Omental fat pad (tissue), 4 donors: ENCODE data around the gene DUSP7. TPM values are rescaled to one million over a fixed set of nuclear protein-coding genes. Genes with fewer than 3 reads are reported as not detected.
"Not testable (repeated sequence)": the region's sequence is repeated elsewhere in the genome, so short reads cannot be mapped to it uniquely, and the experiment has no call there.

Experiments
- ATAC-seq: fragments of 150-250 bp; one replicate; pipeline ENCODE4 v1.9.1; 2016; ENCODE audit warnings: mild to moderate bottlenecking, moderate library complexity; ENCODE audit not compliant: low FRiP score
- DNase-seq: peaks from one replicate; pipeline ENCODE4 v3.0.0-alpha.2; 2019; ENCODE audit warnings: low spot score
- CTCF ChIP-seq, 3 donors: fragments of 450-650 bp; IDR thresholded peaks; one replicate each; pipeline ENCODE4 v1.5.1; 2016 to 2017; ENCODE audit warnings: antibody characterized with exemption in 3 of 3, mild to moderate bottlenecking in 3 of 3, moderate library complexity in 2 of 3
- total RNA-seq, 4 donors: library from RNA; depleted of rRNA; stranded (reverse); fragments of >200 nt; gene quantifications; one replicate each; pipeline ENCODE4 v1.1.0, GENCODE V29; 2016

The DUSP7 gene
- total RNA-seq, 4 donors from 2014 or later, result 5.5 to 22.2 (median 16.8) TPM

- no peak for TF ChIP-seq CTCF (IDR thresholded peaks at IDR 0.05)
- DNase-seq, result no peak
- ATAC-seq, result no peak
Measured at GRCh38 chr3:52034212-52034611, 22.2 kb downstream of the DUSP7 start.

- not testable (repeated sequence) for DNase-seq, ATAC-seq
Measured at GRCh38 chr3:52033748-52034147, 22.6 kb downstream of the DUSP7 start.

- TF ChIP-seq CTCF (IDR thresholded peaks at IDR 0.05), result no peak
- DNase-seq (no peak), ATAC-seq (no peak)
Measured at GRCh38 chr3:52032702-52033408, 23.5 kb downstream of the DUSP7 start.

GRCh38 chr3:52031896-52032295, 24.5 kb downstream of the DUSP7 start:
- TF ChIP-seq CTCF (IDR thresholded peaks at IDR 0.05), result no peak
- ATAC-seq (no peak), DNase-seq (no peak)

GRCh38 chr3:52030714-52031310, 25.6 kb downstream of the DUSP7 start:
- TF ChIP-seq CTCF (IDR thresholded peaks at IDR 0.05), result no peak

GRCh38 chr3:52029535-52029934, 26.8 kb downstream of the DUSP7 start:
- ATAC-seq (no peak), DNase-seq (no peak)
- TF ChIP-seq CTCF (IDR thresholded peaks at IDR 0.05), result no peak

More at GRCh38 chr3:52030714-52031310, 25.6 kb downstream of the DUSP7 start:
- ATAC-seq (no peak), DNase-seq (no peak)

- ATAC-seq (no peak), DNase-seq (no peak)
- TF ChIP-seq CTCF (IDR thresholded peaks at IDR 0.05), result no peak
Measured at GRCh38 chr3:52029053-52029452, 27.3 kb downstream of the DUSP7 start.
